ENCODE measurements around the gene SAMD11.
"Not testable (repeated sequence)": the region's sequence is repeated elsewhere in the genome, so short reads cannot be mapped to it uniquely, and the experiment has no call there.

The SAMD11 gene

DNA sequence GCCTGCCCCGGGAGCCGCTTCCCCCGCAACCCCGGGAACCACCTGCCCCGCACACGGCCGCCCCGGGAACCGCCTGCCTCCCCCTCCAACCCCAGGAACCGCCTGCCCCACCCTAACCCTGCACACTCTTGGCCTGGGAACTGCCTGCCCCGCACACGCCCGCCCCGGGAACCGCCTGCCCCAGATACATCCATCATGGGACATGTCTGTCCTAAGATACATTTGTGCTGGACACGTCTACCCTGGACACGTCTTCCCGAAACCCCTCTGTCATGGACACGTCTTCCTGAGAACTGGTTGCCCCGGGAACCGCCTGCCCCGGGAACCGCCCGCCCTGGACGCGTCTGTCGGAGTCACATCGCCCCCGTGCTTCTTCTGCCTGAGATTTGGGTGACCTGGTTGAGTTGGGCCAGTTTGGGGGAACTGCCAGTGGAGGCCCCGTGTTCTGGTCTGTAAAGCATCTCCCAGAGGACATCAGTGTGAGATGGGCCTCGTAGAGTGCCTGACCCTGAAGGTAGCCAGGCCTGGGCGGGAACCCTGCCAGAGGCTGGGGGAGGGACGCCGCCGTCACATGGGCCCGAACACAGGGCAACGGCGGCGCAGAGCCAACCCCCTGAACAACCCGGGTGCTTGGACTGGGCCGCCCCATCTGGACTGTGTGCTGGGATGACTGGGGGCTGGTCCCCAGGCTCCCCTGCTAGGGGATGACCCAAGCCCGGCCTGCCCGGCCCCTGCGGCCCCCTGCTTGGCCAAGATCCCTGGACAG, 54.5 kb downstream of the SAMD11 start:
- no peak for FAIRE-seq
- TF ChIP-seq POLR2A (IDR thresholded peaks at IDR 0.05; ENCODE audit: low read depth, low read length) = no peak
- DNase-seq (ENCODE audit: insufficient read length, low spot score) = no peak

DNA sequence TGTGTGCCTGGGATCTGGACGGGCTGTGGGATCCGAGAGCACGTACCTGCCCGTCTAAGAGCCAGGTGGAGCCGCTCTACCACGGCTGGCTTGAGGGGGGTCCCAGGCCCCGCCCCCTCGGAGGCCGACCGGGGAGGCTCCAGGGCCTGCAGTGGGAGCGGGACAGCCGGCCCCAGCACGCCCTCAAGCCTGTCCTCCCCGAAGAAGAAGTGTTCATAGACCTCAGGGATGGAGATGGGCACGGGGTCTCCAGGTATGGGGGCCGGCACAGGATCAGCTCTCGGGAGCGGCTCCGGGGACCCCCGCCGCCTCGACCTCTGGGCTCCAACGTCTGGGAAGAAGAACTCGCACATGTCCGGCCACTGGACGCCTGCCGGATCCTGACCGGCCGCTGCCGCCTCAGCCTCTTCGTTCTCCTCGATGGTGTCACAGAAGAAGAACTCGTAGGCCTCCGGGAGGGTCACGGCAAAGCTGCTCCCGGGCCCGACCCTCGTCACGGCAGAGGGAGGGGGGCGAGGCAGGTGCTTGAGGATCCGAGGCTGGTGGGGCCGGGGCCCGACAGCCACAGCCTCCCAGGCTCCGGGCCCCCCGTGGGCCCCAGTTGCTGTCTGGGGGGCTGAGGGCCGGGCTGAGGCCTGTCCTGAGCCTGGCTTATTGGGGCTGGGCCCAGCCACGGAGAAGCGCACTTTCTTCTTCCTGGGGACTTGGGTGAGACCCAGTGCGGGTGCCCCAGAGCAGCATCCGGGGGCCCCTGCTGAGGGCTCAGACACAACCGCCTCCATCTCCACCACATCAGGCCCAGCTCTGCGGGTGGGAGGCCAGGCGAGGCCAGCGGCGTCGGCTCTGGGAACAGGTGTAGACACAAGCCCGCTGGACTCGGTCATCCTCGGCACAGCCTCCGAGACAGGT, 55.4 kb downstream of the SAMD11 start:
- FAIRE-seq (no peak), DNase-seq (ENCODE audit: insufficient read length, low spot score) (no peak)
- no peak for TF ChIP-seq POLR2A (IDR thresholded peaks at IDR 0.05; ENCODE audit: low read depth, low read length)

DNA sequence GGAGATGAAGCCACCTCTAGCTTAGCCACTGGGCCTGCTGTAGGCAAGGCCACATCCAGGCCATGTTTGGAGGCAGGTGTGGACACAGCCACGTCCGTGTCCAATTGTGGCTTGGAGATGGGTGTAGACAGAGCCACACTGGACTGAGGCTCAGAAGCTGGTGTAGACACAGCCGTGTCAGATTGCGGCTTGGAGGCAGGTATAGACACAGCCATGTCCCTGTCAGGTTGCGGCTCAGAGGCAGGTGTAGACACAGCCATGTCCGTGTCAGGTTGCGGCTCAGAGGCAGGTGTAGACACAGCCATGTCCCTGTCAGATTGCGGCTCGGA, 56.0 kb downstream of the SAMD11 start:
- DNase-seq (ENCODE audit: insufficient read length, low spot score) (no peak), FAIRE-seq (no peak)
- TF ChIP-seq POLR2A (IDR thresholded peaks at IDR 0.05; ENCODE audit: low read depth, low read length) = no peak

DNA sequence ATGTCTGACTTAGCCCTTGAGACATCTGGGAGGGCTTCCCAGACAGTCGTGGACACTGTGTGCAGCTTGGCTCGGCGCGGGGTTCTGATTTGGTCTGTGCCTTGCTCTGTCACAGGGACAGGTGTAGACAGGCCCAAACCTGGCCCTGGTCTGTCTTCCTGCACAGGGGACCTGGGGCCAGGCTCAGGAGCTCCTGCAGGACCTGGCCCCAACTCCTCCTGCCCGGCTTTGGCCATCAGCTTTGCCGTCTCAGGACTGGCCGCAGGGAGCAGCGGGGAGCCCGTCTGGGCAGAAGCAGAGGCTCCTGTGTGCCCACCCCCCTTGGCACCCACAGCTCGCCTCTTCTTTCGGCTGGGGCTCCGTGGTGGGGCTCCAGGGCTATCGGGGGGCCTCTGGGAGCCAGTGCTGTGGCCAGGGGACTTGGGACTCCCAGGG, 56.4 kb downstream of the SAMD11 start:
- no peak for FAIRE-seq
- TF ChIP-seq POLR2A (IDR thresholded peaks at IDR 0.05; ENCODE audit: low read depth, low read length) = no peak
- DNase-seq (ENCODE audit: insufficient read length, low spot score) = no peak

DNA sequence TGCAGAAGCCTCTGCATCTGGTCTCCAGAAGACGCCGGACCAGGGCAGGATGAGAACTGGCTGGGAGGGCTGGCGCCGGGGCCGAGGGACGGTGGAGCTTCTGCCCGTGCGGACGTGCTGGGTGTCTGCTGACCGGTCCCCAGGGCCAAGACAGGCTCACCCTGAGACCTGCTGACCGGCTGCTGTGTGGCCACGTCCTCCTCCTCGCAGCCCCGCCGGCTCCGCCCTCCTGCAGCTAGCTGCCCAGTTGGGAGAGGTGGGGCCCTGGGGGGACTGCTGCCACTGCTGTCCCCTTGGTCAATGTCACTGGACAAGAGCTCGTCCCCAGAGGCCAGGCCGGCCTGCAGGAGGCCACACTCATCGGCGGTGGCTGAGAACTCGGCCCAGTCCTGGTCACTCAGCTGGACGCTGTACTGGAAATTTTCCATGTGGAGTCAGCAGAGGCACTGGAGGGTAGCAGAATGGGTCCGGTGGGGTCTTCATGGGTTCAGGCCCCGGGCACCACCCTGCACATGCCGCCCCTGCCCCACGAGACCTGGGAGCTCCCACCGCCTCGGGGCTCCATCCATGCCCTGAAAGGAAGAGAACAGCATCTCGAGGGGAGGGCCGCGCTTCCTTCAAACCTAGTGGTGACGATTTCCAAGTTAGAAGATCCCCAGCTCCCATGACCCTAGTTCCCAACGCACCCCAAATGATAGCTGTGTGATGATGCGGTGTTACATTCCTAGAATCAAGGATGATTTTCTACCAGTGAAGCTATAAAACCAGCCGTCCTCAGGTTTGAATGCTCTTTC, 57.1 kb downstream of the SAMD11 start:
- DNase-seq (ENCODE audit: insufficient read length, low spot score) = no peak
- no peak for TF ChIP-seq POLR2A (IDR thresholded peaks at IDR 0.05; ENCODE audit: low read depth, low read length)
- FAIRE-seq = no peak

DNA sequence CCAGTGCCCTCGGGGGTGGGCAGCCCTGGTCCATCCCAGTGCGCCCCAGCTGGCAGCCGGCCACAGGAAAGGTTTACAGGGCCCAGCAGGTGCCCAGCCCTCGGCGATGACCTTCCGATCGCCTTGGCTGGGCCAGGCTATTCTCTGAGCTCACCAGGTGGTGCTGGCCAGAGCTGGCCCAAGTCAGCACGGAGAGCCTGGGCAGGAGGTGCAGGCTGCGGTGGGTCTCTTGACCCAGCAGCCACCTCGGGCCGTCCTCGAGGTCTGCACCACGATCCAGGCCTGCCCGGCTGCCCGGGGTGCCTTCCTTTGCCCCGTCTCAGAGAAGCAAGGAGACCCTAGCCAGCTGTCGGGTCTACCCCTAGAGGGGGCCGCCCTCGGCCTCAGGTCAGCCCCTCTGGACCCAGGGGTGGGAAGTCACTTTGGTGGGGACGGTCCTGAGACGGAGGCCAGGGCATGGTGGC, 57.8 kb downstream of the SAMD11 start:
- DNase-seq (ENCODE audit: insufficient read length, low spot score) = no peak
- no peak for TF ChIP-seq POLR2A (IDR thresholded peaks at IDR 0.05; ENCODE audit: low read depth, low read length)
- FAIRE-seq = no peak

DNA sequence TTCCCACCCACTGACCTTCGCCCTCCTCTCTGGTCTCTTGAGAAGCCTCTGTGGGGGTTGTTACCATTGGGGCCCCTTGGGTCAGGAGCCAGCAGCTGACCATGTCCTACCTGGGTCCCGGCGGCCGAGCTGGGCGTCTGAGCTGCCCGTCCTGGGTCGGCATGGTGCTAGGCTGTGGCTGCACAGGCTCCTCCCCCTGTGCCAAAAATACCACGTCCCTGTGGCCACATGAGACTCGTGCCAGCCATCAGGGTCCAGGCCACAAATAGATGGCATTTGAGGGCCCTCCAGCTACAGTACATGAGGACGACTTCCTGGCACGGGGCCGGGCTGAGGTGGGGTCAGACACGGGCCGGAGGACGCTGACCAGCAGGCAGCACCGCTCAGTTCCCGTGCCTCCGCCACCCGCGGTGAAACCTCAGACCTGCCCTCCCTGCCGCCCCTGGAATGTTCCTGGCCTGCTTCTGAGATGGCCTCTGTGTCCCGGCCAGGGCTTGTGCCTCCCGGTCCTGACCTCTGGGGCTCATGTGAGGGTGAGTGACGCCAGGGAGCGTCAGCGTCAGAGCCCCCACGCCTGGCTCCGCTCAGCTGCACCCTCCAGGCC, 58.3 kb downstream of the SAMD11 start, which contains the start of gene PERM1:
PERM1 (minus strand) TSS at position 139 of the 604 bp plus-strand sequence. CDS start 1,064 bp downstream, outside the sequence.
- DNase-seq (ENCODE audit: insufficient read length, low spot score) = no peak
- no peak for TF ChIP-seq POLR2A (IDR thresholded peaks at IDR 0.05; ENCODE audit: low read depth, low read length)
- FAIRE-seq = no peak

DNA sequence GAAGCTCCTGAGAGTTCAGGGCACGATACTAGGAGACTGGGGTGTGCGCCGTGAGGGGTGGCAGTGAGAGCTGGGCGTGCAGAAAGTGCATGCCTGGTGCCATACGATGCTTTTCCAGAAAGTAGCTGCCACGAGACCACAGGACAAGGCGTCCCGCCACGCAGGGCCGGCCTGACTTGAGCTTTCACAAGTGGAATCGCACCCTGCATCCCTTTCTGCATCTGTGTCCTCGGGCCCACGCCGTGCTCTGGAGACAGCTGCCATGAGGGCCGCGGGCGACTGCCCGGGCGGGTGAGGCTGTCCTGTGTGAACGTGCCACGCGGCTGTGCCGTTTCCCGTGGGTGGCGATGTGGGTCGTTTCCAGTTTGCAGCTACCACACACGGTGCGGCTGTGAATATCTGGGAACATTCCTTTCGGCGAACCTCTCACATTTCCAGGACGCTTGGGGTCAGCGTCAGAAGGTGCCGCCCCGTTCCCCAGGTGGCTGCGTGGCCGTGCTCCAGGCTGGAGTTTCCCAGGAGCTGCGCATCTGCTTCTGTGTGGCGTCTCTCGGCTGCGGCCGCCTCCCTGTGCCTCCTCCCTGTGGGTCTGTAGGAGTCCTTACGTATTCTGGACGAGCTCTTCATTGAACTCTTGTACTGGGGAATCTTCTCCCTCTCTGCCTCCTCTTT, 59.2 kb downstream of the SAMD11 start:
- no peak for TF ChIP-seq POLR2A (IDR thresholded peaks at IDR 0.05; ENCODE audit: low read depth, low read length)
- FAIRE-seq = no peak

DNA sequence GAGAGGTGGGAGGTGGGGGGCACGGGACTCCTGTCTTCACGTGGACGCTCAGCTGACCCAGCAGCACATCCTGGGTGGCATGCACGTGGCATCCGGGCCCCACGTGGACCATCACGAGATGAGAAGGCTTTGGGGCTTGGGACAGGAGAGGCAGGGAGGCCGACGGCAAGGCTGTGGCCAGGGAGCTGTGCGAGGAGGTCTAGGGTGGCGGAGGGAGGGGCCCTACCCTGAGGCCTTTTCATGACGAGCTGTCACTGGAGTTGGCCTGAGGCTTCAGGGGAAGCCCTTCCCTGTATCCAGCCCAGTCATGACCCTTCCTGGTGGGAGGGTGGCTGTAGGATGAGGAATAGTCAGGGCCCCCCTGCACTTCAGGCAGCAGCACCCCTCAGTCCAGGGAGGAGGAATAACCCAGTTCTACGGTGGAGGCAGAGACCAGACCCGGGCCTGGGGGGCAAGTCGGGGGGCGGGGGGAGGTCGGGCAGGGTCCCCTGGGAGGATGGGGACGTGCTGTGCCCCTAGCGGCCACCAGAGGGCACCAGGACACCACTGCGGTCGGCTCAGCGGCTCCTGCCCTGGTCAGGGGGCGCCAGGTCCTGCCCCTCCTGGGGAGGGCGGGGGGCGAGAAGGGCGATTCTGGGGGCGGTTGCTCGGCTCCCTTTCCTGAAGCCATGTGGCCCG, 60.2 kb downstream of the SAMD11 start:
- FAIRE-seq = no peak
- no peak for TF ChIP-seq POLR2A (IDR thresholded peaks at IDR 0.05; ENCODE audit: low read depth, low read length)
- no peak for DNase-seq (ENCODE audit: insufficient read length, low spot score)

More for the DNA sequence above, 59.2 kb downstream of the SAMD11 start:
- no peak for DNase-seq (ENCODE audit: insufficient read length, low spot score)

DNA sequence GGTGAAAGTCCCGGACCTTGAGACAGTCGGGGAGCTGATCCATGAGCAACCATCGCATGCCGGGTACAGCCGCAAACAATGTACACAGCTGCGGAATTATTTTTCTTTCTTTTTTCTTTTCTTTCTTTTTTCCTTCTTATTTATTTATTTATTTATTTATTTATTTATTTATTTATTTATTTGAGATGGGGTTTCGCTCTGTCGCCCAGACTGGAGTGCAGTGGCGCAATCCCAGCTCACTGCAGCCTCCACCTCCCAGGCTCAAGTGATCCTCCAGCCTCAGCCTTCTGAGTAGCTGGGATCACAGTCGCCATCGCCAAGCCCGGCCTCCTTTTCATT, 60.7 kb downstream of the SAMD11 start:
- FAIRE-seq (no peak), DNase-seq (ENCODE audit: insufficient read length, low spot score) (no peak)
- TF ChIP-seq POLR2A (IDR thresholded peaks at IDR 0.05; ENCODE audit: low read depth, low read length) = no peak

DNA sequence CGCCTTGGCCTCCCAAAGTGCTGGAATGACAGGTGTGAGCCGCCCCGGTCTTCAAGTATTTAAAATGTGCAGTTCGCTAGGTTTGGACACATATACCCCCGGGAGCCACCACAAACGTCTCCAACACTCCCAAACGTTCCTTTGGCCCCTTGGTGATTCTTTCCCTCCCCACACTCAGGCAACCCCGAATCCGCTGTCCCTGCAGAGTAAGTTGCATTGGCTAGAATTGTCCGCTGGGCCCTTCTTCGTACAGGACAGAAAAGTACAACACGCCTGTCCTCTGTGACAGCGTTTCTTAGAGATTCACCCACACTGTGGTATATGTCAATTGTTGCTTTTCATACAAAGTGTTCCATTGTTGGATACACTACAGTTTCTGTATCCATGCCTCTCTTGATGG, 61.4 kb downstream of the SAMD11 start:
- FAIRE-seq (no peak), DNase-seq (ENCODE audit: insufficient read length, low spot score) (no peak)
- no peak for TF ChIP-seq POLR2A (IDR thresholded peaks at IDR 0.05; ENCODE audit: low read depth, low read length)

DNA sequence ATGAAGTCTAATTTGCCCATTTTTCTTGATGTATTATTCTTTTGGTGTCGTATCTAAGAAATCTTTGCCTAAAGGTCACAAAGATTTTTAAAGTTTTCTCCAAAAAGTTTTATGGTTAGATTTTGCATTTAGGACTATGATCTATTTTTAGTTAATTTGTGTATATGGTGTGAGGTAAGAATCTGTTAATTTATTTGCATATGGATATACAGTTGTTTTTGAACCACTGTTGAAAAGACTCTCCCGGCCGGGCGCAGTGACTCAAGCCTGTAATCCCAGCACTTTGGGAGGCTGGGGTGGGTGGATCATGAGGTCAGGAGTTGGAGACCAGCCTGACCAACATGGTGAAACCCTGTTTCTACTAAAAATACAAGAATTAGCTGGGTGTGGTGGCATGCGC, 64.3 kb downstream of the SAMD11 start:
- not testable (repeated sequence) for FAIRE-seq

DNA sequence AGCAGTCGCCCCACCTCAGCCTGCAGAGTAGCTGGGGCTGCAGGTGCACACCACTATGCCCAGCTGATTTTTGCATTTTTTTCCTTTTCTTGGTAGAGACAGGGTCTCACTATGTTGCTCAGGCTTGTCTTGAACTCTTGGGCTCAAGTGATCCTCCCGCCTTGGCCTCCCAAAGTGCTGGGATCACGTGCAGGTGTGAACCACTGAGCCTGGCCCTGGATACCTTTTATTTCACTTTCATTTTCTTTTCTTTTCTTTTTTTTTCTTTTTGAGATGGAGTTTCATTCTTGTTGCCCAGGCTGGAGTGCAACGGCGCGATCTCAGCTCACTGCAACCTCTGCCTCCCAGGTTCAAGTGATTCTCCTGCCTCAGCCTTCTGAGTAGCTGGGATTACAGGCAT, 67.6 kb downstream of the SAMD11 start:
- not testable (repeated sequence) for FAIRE-seq; DNase-seq (ENCODE audit: insufficient read length, low spot score)

More for the DNA sequence above, 64.3 kb downstream of the SAMD11 start:
- not testable (repeated sequence) for DNase-seq (ENCODE audit: insufficient read length, low spot score)

Measured in H54 (cell line).